OCI-LY7 (cell line): ENCODE measurements around the gene HPSE2.

ENCODE experiments used
- CTCF ChIP-seq: fragments of 200-600 bp; sonication (generic); conservative IDR thresholded peaks from 2 replicates; pipeline ENCODE4 v1.5.1; 2014; ENCODE audit warnings: mild to moderate bottlenecking, antibody characterized with exemption, low read length, moderate library complexity, mixed read lengths
- EZH2phosphoT487 ChIP-seq: fragments of 200-600 bp; sonication (generic); IDR thresholded peaks from 2 replicates; pipeline ENCODE4 v1.6.1; 2018; ENCODE audit warnings: low read depth, borderline replicate concordance, mild to moderate bottlenecking, mixed run types, antibody characterized with exemption, low read length, moderate library complexity, mixed read lengths

- no peak for TF ChIP-seq CTCF
- TF ChIP-seq EZH2phosphoT487: no peak
Measured at GRCh38 chr10:98418665-98419468, 816.8 kb downstream of the HPSE2 start.
